ENCODE results near the gene RBMS3. TPM values are rescaled to one million over a fixed set of nuclear protein-coding genes. Genes with fewer than 3 reads are reported as not detected.

Gene RBMS3
- total RNA-seq, 1 donor from 2014 or later, result 33.0 TPM

DNA sequence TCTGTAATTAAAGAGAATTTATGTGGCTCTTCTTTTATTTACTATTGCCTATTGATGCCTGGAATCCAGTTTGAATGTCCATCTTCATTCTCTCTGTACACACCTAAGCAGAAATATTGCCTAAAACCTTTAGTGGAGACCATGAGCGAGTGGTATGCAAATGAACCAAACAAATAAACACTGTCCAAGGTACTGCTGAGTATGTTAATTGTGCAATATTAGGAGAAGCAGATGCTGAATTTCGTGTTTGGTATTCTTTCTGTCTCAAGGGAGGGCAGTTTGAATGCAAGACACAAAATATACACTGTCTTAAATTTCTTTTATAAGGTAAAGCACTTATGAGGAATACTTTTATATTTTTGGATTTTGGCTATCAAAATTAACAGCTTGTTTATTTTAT is 440.9 kb downstream of the RBMS3 start:
- no peak overlapping the region for H3K4me3 Mint-ChIP-seq (ENCODE audit: unreplicated experiment)
- Histone ChIP-seq H4K20me1 (ENCODE audit: insufficient read depth, low read length) (no peaks in the 10 kb centered on the region), H3K36me3 (ENCODE audit: insufficient read depth, low read length) (no peaks in the 10 kb centered on the region), H3K79me2 (ENCODE audit: insufficient read depth, low read length) (no peaks in the 10 kb centered on the region), H3K9ac (ENCODE audit: low read length) (no peak overlapping the region), H3K4me2 (ENCODE audit: low read length) (no peak overlapping the region), H3K9me3 (ENCODE audit: insufficient read depth, low read depth, low read length) (no peaks in the 10 kb centered on the region), H3K27me3 (ENCODE audit: insufficient read depth, low read length) (no peaks in the 10 kb centered on the region), H3K4me1 (ENCODE audit: insufficient read depth, low read length) (no peaks in the 10 kb centered on the region), H3K4me3 (ENCODE audit: insufficient read depth, low read depth, low read length) (no peak overlapping the region), H3K27ac (ENCODE audit: low read depth, low read length) (no peak overlapping the region), H2AFZ (ENCODE audit: low read depth, low read length) (no peak overlapping the region)
- H3K4me1 Mint-ChIP-seq (ENCODE audit: low read depth, unreplicated experiment), result peaks cover 5% of the 10 kb centered on the region
- FAIRE-seq, result no peak
- H3K27me3 Mint-ChIP-seq (ENCODE audit: low read depth, unreplicated experiment), result no peaks in the 10 kb centered on the region
- no peak for TF ChIP-seq EZH2 (IDR thresholded peaks at IDR 0.05; ENCODE audit: insufficient read depth, low read length)
- TF ChIP-seq, protein P1, sequence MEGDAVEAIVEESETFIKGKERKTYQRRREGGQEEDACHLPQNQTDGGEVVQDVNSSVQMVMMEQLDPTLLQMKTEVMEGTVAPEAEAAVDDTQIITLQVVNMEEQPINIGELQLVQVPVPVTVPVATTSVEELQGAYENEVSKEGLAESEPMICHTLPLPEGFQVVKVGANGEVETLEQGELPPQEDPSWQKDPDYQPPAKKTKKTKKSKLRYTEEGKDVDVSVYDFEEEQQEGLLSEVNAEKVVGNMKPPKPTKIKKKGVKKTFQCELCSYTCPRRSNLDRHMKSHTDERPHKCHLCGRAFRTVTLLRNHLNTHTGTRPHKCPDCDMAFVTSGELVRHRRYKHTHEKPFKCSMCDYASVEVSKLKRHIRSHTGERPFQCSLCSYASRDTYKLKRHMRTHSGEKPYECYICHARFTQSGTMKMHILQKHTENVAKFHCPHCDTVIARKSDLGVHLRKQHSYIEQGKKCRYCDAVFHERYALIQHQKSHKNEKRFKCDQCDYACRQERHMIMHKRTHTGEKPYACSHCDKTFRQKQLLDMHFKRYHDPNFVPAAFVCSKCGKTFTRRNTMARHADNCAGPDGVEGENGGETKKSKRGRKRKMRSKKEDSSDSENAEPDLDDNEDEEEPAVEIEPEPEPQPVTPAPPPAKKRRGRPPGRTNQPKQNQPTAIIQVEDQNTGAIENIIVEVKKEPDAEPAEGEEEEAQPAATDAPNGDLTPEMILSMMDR (IDR thresholded peaks at IDR 0.05; ENCODE audit: insufficient read depth, low read depth, low read length), result no peak
- DNase-seq (ENCODE audit: low read depth), result no peak
- H3K36me3 Mint-ChIP-seq (ENCODE audit: low read depth, unreplicated experiment), result no peaks in the 10 kb centered on the region
- H3K9me3 Mint-ChIP-seq (ENCODE audit: unreplicated experiment), result no peaks in the 10 kb centered on the region
- no peak overlapping the region for H3K27ac Mint-ChIP-seq (ENCODE audit: unreplicated experiment)

DNA sequence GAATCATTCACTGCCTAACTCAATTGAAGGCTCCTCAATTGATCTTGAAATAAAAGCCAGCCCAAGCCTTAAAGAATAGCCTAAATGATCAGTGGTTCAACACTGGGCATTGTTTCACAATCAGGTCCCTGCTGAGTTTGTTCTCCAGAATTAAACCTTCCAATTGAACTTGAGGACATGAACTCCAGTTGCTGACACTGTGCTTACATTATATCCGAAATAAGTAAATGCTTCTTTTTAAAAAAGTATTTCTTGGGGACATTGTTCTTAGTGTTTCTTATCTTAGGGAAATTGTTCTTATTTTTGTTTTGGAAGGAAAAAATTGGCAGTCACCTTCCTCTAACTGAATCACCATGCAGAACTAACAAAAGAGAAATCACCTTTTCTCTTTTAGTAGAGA is 450.2 kb downstream of the RBMS3 start:
- no peaks in the 10 kb centered on the region for H3K9me3 ChIP-seq (ENCODE audit: insufficient read depth, low read depth, low read length)
- Mint-ChIP-seq H3K4me1 (ENCODE audit: low read depth, unreplicated experiment) (no peaks in the 10 kb centered on the region), H3K4me3 (ENCODE audit: unreplicated experiment) (no peak overlapping the region), H3K9me3 (ENCODE audit: unreplicated experiment) (no peaks in the 10 kb centered on the region), H3K27ac (ENCODE audit: unreplicated experiment) (no peak overlapping the region), H3K36me3 (ENCODE audit: low read depth, unreplicated experiment) (peaks cover 2% of the 10 kb centered on the region), H3K27me3 (ENCODE audit: low read depth, unreplicated experiment) (no peaks in the 10 kb centered on the region)
- H3K4me2 ChIP-seq (ENCODE audit: low read length), result no peak overlapping the region
- H3K9ac ChIP-seq (ENCODE audit: low read length), result no peak overlapping the region
- FAIRE-seq (no peak), DNase-seq (ENCODE audit: low read depth) (no peak)
- H3K27me3 ChIP-seq (ENCODE audit: insufficient read depth, low read length), result no peaks in the 10 kb centered on the region
- H3K4me1 ChIP-seq (ENCODE audit: insufficient read depth, low read length), result no peaks in the 10 kb centered on the region
- no peak overlapping the region for H2AFZ ChIP-seq (ENCODE audit: low read depth, low read length)
- no peak for TF ChIP-seq EZH2 (IDR thresholded peaks at IDR 0.05; ENCODE audit: insufficient read depth, low read length)
- TF ChIP-seq, protein P1 (IDR thresholded peaks at IDR 0.05; ENCODE audit: insufficient read depth, low read depth, low read length), result no peak
- H3K4me3 ChIP-seq (ENCODE audit: insufficient read depth, low read depth, low read length), result no peak overlapping the region
- no peaks in the 10 kb centered on the region for H3K79me2 ChIP-seq (ENCODE audit: insufficient read depth, low read length)
- no peak overlapping the region for H3K27ac ChIP-seq (ENCODE audit: low read depth, low read length)
- H3K36me3 ChIP-seq (ENCODE audit: insufficient read depth, low read length), result no peaks in the 10 kb centered on the region
- no peaks in the 10 kb centered on the region for H4K20me1 ChIP-seq (ENCODE audit: insufficient read depth, low read length)

DNA sequence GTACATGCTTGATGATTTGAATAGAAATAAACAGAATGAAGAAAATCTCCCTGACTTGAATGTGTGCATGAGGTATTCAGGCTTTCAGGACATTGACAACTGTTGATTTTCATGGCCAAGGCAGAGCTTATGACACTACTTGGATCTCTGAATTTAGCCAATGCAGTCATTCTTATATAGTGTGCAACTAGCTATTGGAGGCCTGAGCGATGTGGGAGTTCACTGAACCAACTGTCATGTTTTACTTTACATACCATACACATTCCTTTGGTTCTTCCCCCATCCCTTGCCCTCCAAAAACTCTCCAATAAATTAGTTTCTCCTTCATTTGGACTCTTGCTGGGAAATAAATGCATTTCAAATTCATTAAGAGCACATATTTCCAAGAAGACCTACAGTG is 460.4 kb downstream of the RBMS3 start:
- no peaks in the 10 kb centered on the region for H4K20me1 ChIP-seq (ENCODE audit: insufficient read depth, low read length)
- no peak overlapping the region for H3K4me2 ChIP-seq (ENCODE audit: low read length)
- FAIRE-seq (no peak), DNase-seq (ENCODE audit: low read depth) (no peak)
- H3K36me3 ChIP-seq (ENCODE audit: insufficient read depth, low read length), result no peaks in the 10 kb centered on the region
- H3K4me3 Mint-ChIP-seq (ENCODE audit: unreplicated experiment), result no peak overlapping the region
- peaks cover 7% of the 10 kb centered on the region for H3K36me3 Mint-ChIP-seq (ENCODE audit: low read depth, unreplicated experiment)
- no peak overlapping the region for H2AFZ ChIP-seq (ENCODE audit: low read depth, low read length)
- H3K9me3 ChIP-seq (ENCODE audit: insufficient read depth, low read depth, low read length), result no peaks in the 10 kb centered on the region
- H3K4me3 ChIP-seq (ENCODE audit: insufficient read depth, low read depth, low read length), result no peak overlapping the region
- H3K27me3 Mint-ChIP-seq (ENCODE audit: low read depth, unreplicated experiment), result no peaks in the 10 kb centered on the region
- no peaks in the 10 kb centered on the region for H3K9me3 Mint-ChIP-seq (ENCODE audit: unreplicated experiment)
- H3K27ac Mint-ChIP-seq (ENCODE audit: unreplicated experiment), result no peak overlapping the region
- H3K9ac ChIP-seq (ENCODE audit: low read length), result no peak overlapping the region
- no peak overlapping the region for H3K27ac ChIP-seq (ENCODE audit: low read depth, low read length)
- TF ChIP-seq, protein P1 (IDR thresholded peaks at IDR 0.05; ENCODE audit: insufficient read depth, low read depth, low read length), result no peak
- TF ChIP-seq EZH2 (IDR thresholded peaks at IDR 0.05; ENCODE audit: insufficient read depth, low read length), result no peak
- H3K27me3 ChIP-seq (ENCODE audit: insufficient read depth, low read length), result no peaks in the 10 kb centered on the region
- H3K4me1 ChIP-seq (ENCODE audit: insufficient read depth, low read length), result no peaks in the 10 kb centered on the region
- H3K79me2 ChIP-seq (ENCODE audit: insufficient read depth, low read length), result no peaks in the 10 kb centered on the region
- H3K4me1 Mint-ChIP-seq (ENCODE audit: low read depth, unreplicated experiment), result peaks cover 6% of the 10 kb centered on the region
